ENCODE measurements around the gene NMU.

- TF ChIP-seq ZNF274 (IDR thresholded peaks at IDR 0.05; ENCODE audit: low read depth, low read length) (no peak), YY1 (IDR thresholded peaks at IDR 0.05; ENCODE audit: insufficient read depth, insufficient read length) (no peak), SUZ12 (IDR thresholded peaks at IDR 0.05; ENCODE audit: extremely low read depth, insufficient read depth, insufficient read length) (no peak)
Observed at GRCh38 chr4:55675196-55675793, 39.2 kb upstream of the NMU start.
